Measurements from ENCODE around the gene CNNM4. TPM values are rescaled to one million over a fixed set of nuclear protein-coding genes. Genes with fewer than 3 reads are reported as not detected.
A peak's percentile ranks its signal among the peaks of the same experiment; 100 is the strongest.

CNNM4 gene
- total RNA-seq, 2 donors from 2014 or later: 9.2 to 13.9 TPM

- DNase-seq (ENCODE audit: low spot score): no peak
- Histone ChIP-seq H3K36me3 (peaks cover 0 to 11% of the 10 kb centered on the region in 2 donors), H3K4me1 (replicated peaks) (peaks cover 6% of the 10 kb centered on the region), H3K9me3 (no peaks in the 10 kb centered on the region), H3K4me3 (no peak overlapping the region), H3K27me3 (replicated peaks; ENCODE audit: insufficient read depth) (no peaks in the 10 kb centered on the region), H3K27ac (no peak overlapping the region)
- 79% methylated on average over 3 of the region's 3 CpGs for WGBS
- no peak for TF ChIP-seq CTCF (IDR thresholded peaks at IDR 0.05)
- no peak for TF ChIP-seq POLR2A (IDR thresholded peaks at IDR 0.05)
- TF ChIP-seq POLR2AphosphoS5 (IDR thresholded peaks at IDR 0.05): no peak
- intact Hi-C loops (cut with DNase I): loop anchor here (10.0 kb wide), 1 partner anchor 99 kb away; the partner anchor contains the start of gene KANSL3
Observed at GRCh38 chr2:96733931-96734330, 26.8 kb upstream of the CNNM4 start.

- intact Hi-C loops (cut with DNase I): loop anchor here (5.0 to 10.0 kb wide), 2 partner anchors 68 to 100 kb away; partner anchors contain the start of gene KANSL3
- H3K27ac ChIP-seq: no peak overlapping the region
- no peaks in the 10 kb centered on the region for H3K27me3 ChIP-seq (replicated peaks; ENCODE audit: insufficient read depth)
- WGBS: 56% methylated on average over 8 of the region's 8 CpGs
- peaks cover 6% of the 10 kb centered on the region for H3K4me1 ChIP-seq (replicated peaks)
- peaks cover 0 to 11% of the 10 kb centered on the region in 2 donors for H3K36me3 ChIP-seq
- H3K9me3 ChIP-seq: no peaks in the 10 kb centered on the region
- no peak for DNase-seq (ENCODE audit: low spot score)
- TF ChIP-seq POLR2AphosphoS5 (IDR thresholded peaks at IDR 0.05) (peak; percentile 8), CTCF (IDR thresholded peaks at IDR 0.05) (no peak), POLR2A (IDR thresholded peaks at IDR 0.05) (no peak)
- H3K4me3 ChIP-seq: no peak overlapping the region
Observed at GRCh38 chr2:96734880-96735583, 25.7 kb upstream of the CNNM4 start.

- no peak overlapping the region for H3K4me3 ChIP-seq
- no peak for DNase-seq (ENCODE audit: low spot score)
- no peak for TF ChIP-seq CTCF (IDR thresholded peaks at IDR 0.05)
- TF ChIP-seq POLR2A (IDR thresholded peaks at IDR 0.05): no peak
- no peak for TF ChIP-seq POLR2AphosphoS5 (IDR thresholded peaks at IDR 0.05)
- H3K4me1 ChIP-seq (replicated peaks): peaks cover 6% of the 10 kb centered on the region
- no peak overlapping the region for H3K27ac ChIP-seq
- H3K9me3 ChIP-seq: no peaks in the 10 kb centered on the region
- WGBS: 70% methylated on average over 2 of the region's 2 CpGs
- H3K27me3 ChIP-seq (replicated peaks; ENCODE audit: insufficient read depth): no peaks in the 10 kb centered on the region
- peaks cover 0 to 11% of the 10 kb centered on the region in 2 donors for H3K36me3 ChIP-seq
- intact Hi-C loops (cut with DNase I): loop anchor here (5.0 to 10.0 kb wide), 2 partner anchors 70 to 102 kb away; partner anchors contain the start of gene KANSL3
Observed at GRCh38 chr2:96737251-96737650, 23.5 kb upstream of the CNNM4 start.

- Histone ChIP-seq H3K36me3 (peaks cover 0 to 11% of the 10 kb centered on the region in 2 donors), H3K27ac (no peak overlapping the region), H3K4me1 (replicated peaks) (peaks cover 6% of the 10 kb centered on the region), H3K9me3 (no peaks in the 10 kb centered on the region), H3K4me3 (no peak overlapping the region), H3K27me3 (replicated peaks; ENCODE audit: insufficient read depth) (no peaks in the 10 kb centered on the region)
- DNase-seq (ENCODE audit: low spot score): no peak
- intact Hi-C loops (cut with DNase I): loop anchor here (5.0 to 10.0 kb wide), 2 partner anchors 71 to 103 kb away; partner anchors contain the start of gene KANSL3
- TF ChIP-seq CTCF (IDR thresholded peaks at IDR 0.05) (no peak), POLR2A (IDR thresholded peaks at IDR 0.05) (no peak), POLR2AphosphoS5 (IDR thresholded peaks at IDR 0.05) (no peak)
- WGBS: 50% methylated on average over 2 of the region's 2 CpGs
Observed at GRCh38 chr2:96737831-96738230, 22.9 kb upstream of the CNNM4 start.
